Osteoblast (primary cell): ENCODE measurements around the gene SHANK3. TPM values are rescaled to one million over a fixed set of nuclear protein-coding genes. Genes with fewer than 3 reads are reported as not detected.
A peak's percentile ranks its signal among the peaks of the same experiment; 100 is the strongest.

Source experiments
- DNase-seq: peaks from one replicate; pipeline ENCODE4 v3.0.0; 2011; ENCODE audit warnings: low spot score, mixed read lengths; ENCODE audit not compliant: insufficient read length; ENCODE audit errors: missing footprints
- H2AFZ ChIP-seq: 2 replicates; pipeline ENCODE4 v1.6.0; 2011; ENCODE audit warnings: mild to moderate bottlenecking, low read length
- H3K27ac ChIP-seq: 2 replicates; pipeline ENCODE4 v1.5.1; 2011; ENCODE audit warnings: mild to moderate bottlenecking, low read depth, low read length, moderate library complexity
- H3K27me3 ChIP-seq: 2 replicates; pipeline ENCODE4 v1.6.0; 2012; ENCODE audit warnings: mild to moderate bottlenecking, control low read depth, inconsistent platforms, low read length, moderate library complexity; ENCODE audit not compliant: insufficient read depth
- H3K36me3 ChIP-seq: 2 replicates; pipeline ENCODE4 v1.5.1; 2011; ENCODE audit warnings: mild to moderate bottlenecking, low read length, control low read depth, moderate library complexity; ENCODE audit not compliant: insufficient read depth
- H3K4me1 ChIP-seq: 2 replicates; pipeline ENCODE4 v1.5.1; 2011; ENCODE audit warnings: mild to moderate bottlenecking, low read length, control low read depth, moderate library complexity; ENCODE audit not compliant: insufficient read depth
- H3K4me2 ChIP-seq: 2 replicates; pipeline ENCODE4 v1.6.0; 2011; ENCODE audit warnings: mild to moderate bottlenecking, low read length; ENCODE audit not compliant: insufficient read depth
- H3K4me3 ChIP-seq: fragments of 200-600 bp; sonication (generic); 3 replicates; pipeline ENCODE4 v1.5.1; 2012; ENCODE audit warnings: mild to moderate bottlenecking, low read length, inconsistent platforms; ENCODE audit not compliant: insufficient read depth
- H3K79me2 ChIP-seq: 2 replicates; pipeline ENCODE4 v1.6.0; 2012; ENCODE audit warnings: mild to moderate bottlenecking, low read length, control low read depth, inconsistent platforms; ENCODE audit not compliant: insufficient read depth
- H3K9me3 ChIP-seq: 2 replicates; pipeline ENCODE4 v1.5.1; 2011; ENCODE audit warnings: low read depth, low read length, control low read depth
- H4K20me1 ChIP-seq: 2 replicates; pipeline ENCODE4 v1.6.0; 2012; ENCODE audit warnings: mild to moderate bottlenecking, low read length, control low read depth; ENCODE audit not compliant: insufficient read depth
- CTCF ChIP-seq: IDR thresholded peaks from 2 replicates; pipeline ENCODE4 v1.5.1; 2011; ENCODE audit warnings: mild to moderate bottlenecking, low read depth, low read length, moderate library complexity; ENCODE audit errors: extremely low read depth
- total RNA-seq: library from RNA; depleted of rRNA; stranded (reverse); fragments of >200 nt; gene quantifications from 2 replicates; pipeline ENCODE4 v1.2.3, GENCODE V29; 2012

SHANK3 gene
- total RNA-seq, 1 donor, result 0.36 TPM

GRCh38 chr22:50701428-50702154 lies 29.0 kb downstream of the SHANK3 start:
- Histone ChIP-seq H3K4me3 (no peak overlapping the region), H3K27ac (no peak overlapping the region), H3K79me2 (no peaks in the 10 kb centered on the region), H2AFZ (no peak overlapping the region), H3K27me3 (peaks cover 3% of the 10 kb centered on the region), H4K20me1 (no peaks in the 10 kb centered on the region), H3K4me1 (no peaks in the 10 kb centered on the region), H3K36me3 (no peaks in the 10 kb centered on the region), H3K9me3 (no peaks in the 10 kb centered on the region), H3K4me2 (no peak overlapping the region)
- peak; percentile 85 for DNase-seq
- TF ChIP-seq CTCF, result no peak

GRCh38 chr22:50702261-50702671 lies 29.6 kb downstream of the SHANK3 start:
- H3K36me3 ChIP-seq, result no peaks in the 10 kb centered on the region
- no peaks in the 10 kb centered on the region for H3K27me3 ChIP-seq
- no peak overlapping the region for H3K4me3 ChIP-seq
- no peaks in the 10 kb centered on the region for H4K20me1 ChIP-seq
- TF ChIP-seq CTCF, result no peak
- no peak overlapping the region for H3K27ac ChIP-seq
- H3K4me1 ChIP-seq, result no peaks in the 10 kb centered on the region
- DNase-seq, result peak; percentile 90
- H3K4me2 ChIP-seq, result no peak overlapping the region
- H2AFZ ChIP-seq, result no peak overlapping the region
- H3K79me2 ChIP-seq, result no peaks in the 10 kb centered on the region
- H3K9me3 ChIP-seq, result no peaks in the 10 kb centered on the region

- no peaks in the 10 kb centered on the region for H3K79me2 ChIP-seq
- no peak overlapping the region for H3K27ac ChIP-seq
- no peak overlapping the region for H3K4me3 ChIP-seq
- no peaks in the 10 kb centered on the region for H3K36me3 ChIP-seq
- no peaks in the 10 kb centered on the region for H3K9me3 ChIP-seq
- H3K27me3 ChIP-seq, result no peaks in the 10 kb centered on the region
- H3K4me1 ChIP-seq, result no peaks in the 10 kb centered on the region
- H2AFZ ChIP-seq, result no peak overlapping the region
- no peaks in the 10 kb centered on the region for H4K20me1 ChIP-seq
- TF ChIP-seq CTCF, result no peak
- peak; percentile 77 for DNase-seq
- H3K4me2 ChIP-seq, result no peak overlapping the region
These were observed 30.4 kb downstream of the SHANK3 start for GRCh38 chr22:50702821-50703725.
